ENCODE data around the gene AP2A1.

The AP2A1 gene

DNA sequence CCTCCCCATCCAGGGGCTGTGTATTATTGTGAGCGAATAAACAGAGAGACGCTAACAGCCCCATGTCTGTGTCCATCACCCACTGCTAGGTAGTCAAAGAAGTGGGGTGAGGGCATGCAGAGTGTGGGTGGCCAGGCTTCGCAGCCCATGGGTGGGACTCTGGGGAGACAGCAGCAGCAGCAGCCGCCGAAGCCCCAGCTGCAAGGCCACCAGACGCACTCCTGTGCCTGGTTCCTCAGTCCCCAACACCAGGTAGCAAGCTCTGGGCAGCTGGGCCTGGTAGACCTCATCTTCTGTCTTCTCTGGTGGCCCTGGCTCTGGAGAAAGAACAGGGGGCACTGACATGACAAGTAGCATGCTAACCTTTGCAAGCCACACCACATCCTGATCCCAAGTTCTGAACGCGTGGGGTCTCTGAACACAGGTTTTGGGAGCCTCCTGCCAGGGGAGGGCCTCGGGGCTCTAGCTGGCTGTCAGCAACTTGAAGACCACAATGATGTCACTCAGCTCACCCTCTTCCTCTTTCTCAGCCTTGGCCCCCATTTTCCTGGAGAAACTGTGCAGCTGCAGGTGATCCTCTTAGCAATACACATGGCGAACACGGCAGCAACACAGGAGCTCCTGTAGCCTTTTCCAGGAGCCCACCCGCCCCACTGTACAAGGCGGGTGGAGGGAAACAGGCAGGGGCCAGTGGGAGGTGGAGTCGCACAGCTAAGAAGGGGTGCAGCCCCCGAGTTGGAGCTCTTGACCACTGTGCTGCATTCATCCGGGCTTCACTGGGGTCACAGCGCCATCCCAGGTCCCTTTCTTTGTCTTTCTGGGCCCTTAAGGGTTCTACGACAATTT is 40.5 kb downstream of the AP2A1 start:
- Histone ChIP-seq H3K4me3 (IDR thresholded peaks at IDR 0.05; ENCODE audit: insufficient read depth, low read depth, low read length) (no peak overlapping the region), H3K4me1 (ENCODE audit: low read depth, poor library complexity, severe bottlenecking) (peaks cover 21% of the 10 kb centered on the region), H3K27ac (no peak overlapping the region), H3K79me2 (ENCODE audit: insufficient read depth, low read depth) (no peaks in the 10 kb centered on the region), H2AFZ (ENCODE audit: low read depth) (no peak overlapping the region), H3K4me2 (no peak overlapping the region), H3K27me3 (ENCODE audit: insufficient read depth, low read depth) (no peaks in the 10 kb centered on the region), H3K36me3 (ENCODE audit: insufficient read depth) (no peaks in the 10 kb centered on the region), H3K9ac (no peak overlapping the region), H4K20me1 (ENCODE audit: insufficient read depth) (no peaks in the 10 kb centered on the region)
- TF ChIP-seq, protein P1, sequence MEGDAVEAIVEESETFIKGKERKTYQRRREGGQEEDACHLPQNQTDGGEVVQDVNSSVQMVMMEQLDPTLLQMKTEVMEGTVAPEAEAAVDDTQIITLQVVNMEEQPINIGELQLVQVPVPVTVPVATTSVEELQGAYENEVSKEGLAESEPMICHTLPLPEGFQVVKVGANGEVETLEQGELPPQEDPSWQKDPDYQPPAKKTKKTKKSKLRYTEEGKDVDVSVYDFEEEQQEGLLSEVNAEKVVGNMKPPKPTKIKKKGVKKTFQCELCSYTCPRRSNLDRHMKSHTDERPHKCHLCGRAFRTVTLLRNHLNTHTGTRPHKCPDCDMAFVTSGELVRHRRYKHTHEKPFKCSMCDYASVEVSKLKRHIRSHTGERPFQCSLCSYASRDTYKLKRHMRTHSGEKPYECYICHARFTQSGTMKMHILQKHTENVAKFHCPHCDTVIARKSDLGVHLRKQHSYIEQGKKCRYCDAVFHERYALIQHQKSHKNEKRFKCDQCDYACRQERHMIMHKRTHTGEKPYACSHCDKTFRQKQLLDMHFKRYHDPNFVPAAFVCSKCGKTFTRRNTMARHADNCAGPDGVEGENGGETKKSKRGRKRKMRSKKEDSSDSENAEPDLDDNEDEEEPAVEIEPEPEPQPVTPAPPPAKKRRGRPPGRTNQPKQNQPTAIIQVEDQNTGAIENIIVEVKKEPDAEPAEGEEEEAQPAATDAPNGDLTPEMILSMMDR (conservative IDR thresholded peaks at IDR 0.05; ENCODE audit: low read depth, low read length), result no peak

DNA sequence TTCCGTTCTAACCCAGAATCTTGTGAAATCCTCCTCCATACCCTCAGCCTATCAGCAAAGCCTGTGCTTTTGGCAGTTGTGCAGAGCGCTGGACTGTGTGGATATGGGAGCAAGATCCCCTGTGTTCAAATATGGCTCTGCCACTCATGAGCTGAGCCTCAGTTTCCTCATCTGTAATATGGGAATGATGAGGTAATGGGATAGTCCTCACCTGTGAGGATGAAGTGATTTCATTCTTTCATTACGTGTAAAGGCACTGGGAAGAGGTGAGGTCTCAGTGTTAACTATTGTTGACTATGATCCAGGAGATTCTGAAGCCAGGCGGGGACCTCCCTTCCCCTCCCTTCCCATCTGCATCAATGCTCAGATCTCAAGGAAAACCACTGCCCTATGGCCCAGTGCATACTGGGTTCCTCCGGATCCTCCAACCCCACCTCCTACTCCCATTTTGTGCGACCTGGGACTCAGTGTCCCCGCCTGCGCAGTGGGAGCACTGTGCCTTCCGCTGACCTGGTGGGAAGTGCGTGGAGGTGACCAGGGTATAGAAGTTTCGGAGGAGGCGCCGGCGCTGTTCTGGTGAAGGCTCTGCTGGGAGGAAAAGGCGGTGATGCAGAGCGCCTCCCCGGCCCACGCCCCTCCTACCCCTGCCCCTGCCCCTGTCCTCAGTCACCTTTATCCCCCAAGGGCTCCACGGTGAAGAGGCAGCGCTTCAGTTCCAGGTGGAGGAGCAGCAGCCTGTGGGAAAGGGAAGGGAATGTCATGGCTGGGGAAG is 41.3 kb downstream of the AP2A1 start:
- no peak overlapping the region for H3K9ac ChIP-seq

DNA sequence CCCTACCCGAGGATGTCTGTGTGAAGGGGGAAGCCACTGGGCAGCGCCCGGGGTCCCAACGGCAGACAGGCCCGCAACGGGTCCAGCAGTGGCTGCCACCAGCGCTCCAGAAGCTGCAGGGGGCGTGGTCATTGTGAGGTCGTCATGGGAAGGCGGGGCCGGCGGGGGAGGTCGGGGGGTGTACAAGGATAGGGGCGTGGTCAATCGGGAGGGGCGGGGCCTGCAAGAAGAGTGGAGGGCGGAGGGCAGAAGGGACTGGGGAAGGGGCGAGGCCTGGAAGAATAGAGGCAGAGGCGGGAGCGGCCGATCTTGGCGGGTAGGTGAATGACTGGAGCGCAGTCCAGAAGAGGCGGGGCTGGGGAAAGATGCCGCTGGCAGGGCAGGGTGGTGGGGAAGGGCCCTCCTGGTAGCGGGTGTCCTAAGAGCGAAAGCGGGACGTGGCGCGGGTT is 41.9 kb downstream of the AP2A1 start:
- H3K79me2 ChIP-seq (ENCODE audit: insufficient read depth, low read depth), result no peaks in the 10 kb centered on the region
- H3K36me3 ChIP-seq (ENCODE audit: insufficient read depth), result no peaks in the 10 kb centered on the region
- no peak overlapping the region for H3K4me3 ChIP-seq (IDR thresholded peaks at IDR 0.05; ENCODE audit: insufficient read depth, low read depth, low read length)
- peak overlapping the region; percentile 51; the same call in 1 of the 2 replicates for H3K9ac ChIP-seq
- H3K27me3 ChIP-seq (ENCODE audit: insufficient read depth, low read depth), result no peaks in the 10 kb centered on the region
- peak overlapping the region; percentile 52 for H3K27ac ChIP-seq
- peak overlapping the region; percentile 81 for H3K4me2 ChIP-seq
- H2AFZ ChIP-seq (ENCODE audit: low read depth), result peak overlapping the region; percentile 72
- peaks cover 22% of the 10 kb centered on the region for H3K4me1 ChIP-seq (ENCODE audit: low read depth, poor library complexity, severe bottlenecking)
- TF ChIP-seq, protein P1 (conservative IDR thresholded peaks at IDR 0.05; ENCODE audit: low read depth, low read length), result 0 out of 2 replicates have a peak, but pooled peaks have one; percentile 1
- H4K20me1 ChIP-seq (ENCODE audit: insufficient read depth), result no peaks in the 10 kb centered on the region

More for the DNA sequence above, 41.3 kb downstream of the AP2A1 start:
- no peaks in the 10 kb centered on the region for H4K20me1 ChIP-seq (ENCODE audit: insufficient read depth)
- TF ChIP-seq, protein P1 (conservative IDR thresholded peaks at IDR 0.05; ENCODE audit: low read depth, low read length), result no peak
- H3K4me3 ChIP-seq (IDR thresholded peaks at IDR 0.05; ENCODE audit: insufficient read depth, low read depth, low read length), result no peak overlapping the region
- H3K79me2 ChIP-seq (ENCODE audit: insufficient read depth, low read depth), result no peaks in the 10 kb centered on the region
- H3K36me3 ChIP-seq (ENCODE audit: insufficient read depth), result no peaks in the 10 kb centered on the region
- peak overlapping the region; percentile 81 for H3K4me2 ChIP-seq
- peaks cover 21% of the 10 kb centered on the region for H3K4me1 ChIP-seq (ENCODE audit: low read depth, poor library complexity, severe bottlenecking)
- H2AFZ ChIP-seq (ENCODE audit: low read depth), result peak overlapping the region; percentile 72; the same call in 1 of the 2 replicates
- no peaks in the 10 kb centered on the region for H3K27me3 ChIP-seq (ENCODE audit: insufficient read depth, low read depth)
- no peak overlapping the region for H3K27ac ChIP-seq

DNA sequence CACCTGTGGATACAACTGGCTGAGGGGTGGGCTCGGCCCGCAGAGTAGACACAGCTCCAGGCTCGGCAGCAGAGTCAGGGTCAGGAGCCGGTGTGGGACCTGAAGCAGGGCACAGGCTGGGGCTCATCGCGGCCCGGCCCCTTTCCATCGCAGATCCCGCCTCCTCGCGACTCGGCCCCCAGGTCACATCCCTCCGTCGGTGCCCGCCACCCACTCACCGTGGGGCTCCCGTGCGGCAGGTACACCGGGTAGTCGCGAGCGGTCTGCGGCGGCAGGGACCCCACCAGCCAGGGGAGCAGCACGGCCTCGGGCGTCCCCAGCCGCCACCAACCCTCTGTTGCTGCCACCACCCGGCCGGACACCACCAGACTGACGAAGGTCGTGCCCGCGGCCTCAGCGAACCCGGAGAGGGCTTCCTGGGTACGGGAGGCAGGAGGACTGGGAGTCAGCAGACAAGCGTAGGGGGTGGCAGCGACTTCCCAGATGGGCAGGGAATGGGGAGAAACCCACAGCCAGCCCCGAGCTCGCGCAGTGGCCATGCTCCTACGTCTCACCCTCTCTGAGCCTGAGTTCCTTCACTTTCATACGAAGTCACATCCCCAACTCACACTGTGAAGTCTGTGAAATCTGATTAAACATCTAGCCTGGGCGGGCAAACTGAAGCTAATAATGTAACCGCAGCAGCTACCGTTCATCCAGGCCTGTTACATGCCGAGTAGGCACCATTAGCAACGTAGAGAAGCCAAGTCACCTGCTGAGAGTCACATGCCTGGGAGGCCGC is 42.5 kb downstream of the AP2A1 start:
- H3K36me3 ChIP-seq (ENCODE audit: insufficient read depth), result no peaks in the 10 kb centered on the region
- no peak overlapping the region for H3K4me3 ChIP-seq (IDR thresholded peaks at IDR 0.05; ENCODE audit: insufficient read depth, low read depth, low read length)
- TF ChIP-seq, protein P1 (conservative IDR thresholded peaks at IDR 0.05; ENCODE audit: low read depth, low read length), result no peak
- no peaks in the 10 kb centered on the region for H3K79me2 ChIP-seq (ENCODE audit: insufficient read depth, low read depth)
- H3K27ac ChIP-seq, result peak overlapping the region; percentile 52
- peak overlapping the region; percentile 72 for H2AFZ ChIP-seq (ENCODE audit: low read depth)
- H3K9ac ChIP-seq, result peak overlapping the region; percentile 51
- H3K27me3 ChIP-seq (ENCODE audit: insufficient read depth, low read depth), result no peaks in the 10 kb centered on the region
- no peaks in the 10 kb centered on the region for H4K20me1 ChIP-seq (ENCODE audit: insufficient read depth)
- H3K4me2 ChIP-seq, result peak overlapping the region; percentile 81
- peaks cover 29% of the 10 kb centered on the region for H3K4me1 ChIP-seq (ENCODE audit: low read depth, poor library complexity, severe bottlenecking)

Measured in KMS-11 (cell line).